Activated CD4-positive, alpha-beta T cell treated with anti-CD3 and anti-CD28 coated beads, Interleukin-2, amount 50 U/mL, for 24 hours (primary cell): ENCODE measurements around the gene FAM167B.

Experiments used
- DNase-seq, 2 donors: peaks; one replicate each; pipeline ENCODE4 v3.0.0-alpha.2; 2020; ENCODE audit warnings: low read depth in 1 of 2, low spot score in 1 of 2

Gene FAM167B

DNA sequence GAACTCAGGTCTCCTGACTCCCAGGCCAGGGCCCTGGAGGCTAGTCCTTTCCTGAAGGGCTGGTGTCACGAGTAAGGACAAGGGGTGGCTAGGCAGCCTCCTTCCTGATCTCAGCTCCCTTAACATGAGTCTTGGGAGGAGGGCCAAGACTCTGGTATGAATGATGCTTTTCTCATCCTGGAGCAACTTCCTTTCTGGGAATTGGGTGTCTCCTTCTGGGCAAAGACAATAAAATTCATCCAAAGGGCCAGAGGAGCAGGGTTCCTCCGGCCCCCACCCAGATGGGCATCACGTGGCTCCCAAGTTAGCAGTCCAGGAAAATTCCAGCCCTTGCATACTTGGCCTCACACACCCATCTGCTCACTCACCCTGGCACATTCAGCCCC lies at the start of gene FAM167B:
Gene FAM167B, plus strand, starts transcription at position 335 of the 386 bp plus-strand sequence. CDS start 200 bp downstream, outside the sequence.
- no peak for DNase-seq

DNA sequence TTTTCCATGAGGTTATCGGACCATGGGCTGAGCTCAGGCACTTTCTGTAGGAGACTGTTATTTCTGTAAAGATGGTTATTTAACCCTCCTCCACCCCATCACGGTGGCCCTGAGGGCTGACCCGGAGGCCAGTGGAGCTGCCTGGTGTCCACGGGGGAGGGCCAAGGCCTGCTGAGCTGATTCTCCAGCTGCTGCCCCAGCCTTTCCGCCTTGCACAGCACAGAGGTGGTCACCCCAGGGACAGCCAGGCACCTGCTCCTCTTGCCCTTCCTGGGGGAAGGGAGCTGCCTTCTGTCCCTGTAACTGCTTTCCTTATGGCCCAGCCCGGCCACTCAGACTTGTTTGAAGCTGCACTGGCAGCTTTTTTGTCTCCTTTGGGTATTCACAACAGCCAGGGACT lies 49.2 kb upstream of the FAM167B start:
- DNase-seq = no peak

DNA sequence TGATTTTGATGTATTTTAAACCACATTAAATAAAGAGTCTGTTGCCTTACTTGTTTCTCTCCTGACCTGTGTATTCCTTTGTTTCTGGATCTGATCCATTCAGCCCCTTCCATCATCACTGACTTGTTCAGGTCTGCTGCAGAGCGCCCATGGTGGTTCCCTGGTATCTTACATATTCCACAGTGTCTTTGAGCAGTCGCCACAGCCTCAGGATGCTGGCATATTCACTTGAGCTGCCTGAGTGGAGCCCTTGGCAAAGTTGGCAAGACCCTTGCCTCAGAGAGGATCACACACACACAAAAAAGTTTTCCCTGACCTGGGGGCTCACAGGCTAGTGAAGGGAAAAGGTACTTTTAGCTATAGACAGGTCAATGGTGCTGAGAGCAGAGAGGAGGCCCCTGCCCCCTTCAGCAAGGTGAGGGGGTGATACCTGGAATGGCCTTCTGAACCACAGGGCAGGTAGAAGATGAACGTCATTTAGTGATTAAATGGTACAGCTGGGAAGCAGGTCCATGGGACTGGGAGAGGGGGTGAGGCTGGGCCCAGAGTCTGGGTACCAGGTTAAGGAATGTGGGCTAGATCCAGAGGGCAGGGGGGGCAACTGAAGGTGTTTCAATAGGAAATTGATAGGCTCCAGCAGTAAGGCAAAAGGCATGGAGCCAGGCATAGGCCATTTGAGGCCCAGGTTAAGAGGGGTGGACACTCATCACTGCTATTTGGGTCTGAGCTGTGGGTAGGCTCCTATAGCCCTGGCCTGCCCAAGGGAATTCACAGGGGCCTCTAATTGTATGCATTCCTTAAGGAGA lies 48.6 kb upstream of the FAM167B start:
- no peak for DNase-seq

DNA sequence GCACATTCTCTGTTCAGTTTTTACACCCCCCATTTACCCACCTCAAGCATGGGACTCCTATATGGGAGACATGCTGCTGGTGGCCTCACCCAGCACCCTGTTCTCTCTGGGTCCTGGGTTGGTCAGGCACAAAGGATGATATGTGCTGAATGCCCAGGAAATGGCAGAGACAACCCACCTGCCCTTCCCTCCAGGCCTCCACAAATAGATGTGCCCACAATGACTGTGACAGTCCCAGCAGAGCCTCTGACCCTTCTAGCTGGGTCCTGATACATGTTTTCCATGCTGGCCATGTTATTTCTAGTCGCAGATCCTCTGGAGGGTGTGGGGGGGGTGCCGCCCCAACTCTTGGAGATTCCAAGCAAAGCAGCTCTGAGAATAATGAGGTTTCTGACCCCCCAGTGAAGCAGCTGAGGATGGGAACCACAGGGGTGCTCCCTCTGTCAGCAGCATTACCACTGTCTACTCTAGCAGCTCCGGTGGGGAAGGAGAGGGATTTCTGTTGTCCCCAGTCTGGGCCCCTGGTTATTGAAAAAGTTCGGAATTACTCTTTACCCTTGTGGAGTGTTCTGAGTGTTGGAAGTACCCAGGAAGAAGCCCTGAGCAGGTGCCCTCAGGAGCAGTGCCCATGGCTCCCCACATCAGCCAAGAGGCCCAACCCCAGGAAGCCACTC lies 47.8 kb upstream of the FAM167B start:
- DNase-seq = no peak

DNA sequence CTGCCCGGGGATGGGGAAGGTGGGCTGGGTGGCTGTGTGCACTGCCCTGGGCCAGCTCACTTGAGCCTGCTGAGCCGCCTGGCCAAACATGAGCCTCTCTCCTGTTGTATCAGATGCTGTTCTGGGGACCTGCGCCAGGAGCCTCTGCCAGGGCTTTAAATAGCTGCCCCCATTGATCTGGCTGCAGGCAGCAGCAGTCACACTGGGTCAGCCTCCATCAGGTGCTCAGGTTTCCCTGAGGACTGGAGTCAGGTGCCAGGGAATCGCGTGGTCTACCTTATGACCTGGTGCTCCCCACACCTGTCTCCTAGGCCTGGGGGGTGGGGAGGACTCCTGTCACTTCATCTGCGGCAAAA lies 47.3 kb upstream of the FAM167B start:
- DNase-seq = no peak

DNA sequence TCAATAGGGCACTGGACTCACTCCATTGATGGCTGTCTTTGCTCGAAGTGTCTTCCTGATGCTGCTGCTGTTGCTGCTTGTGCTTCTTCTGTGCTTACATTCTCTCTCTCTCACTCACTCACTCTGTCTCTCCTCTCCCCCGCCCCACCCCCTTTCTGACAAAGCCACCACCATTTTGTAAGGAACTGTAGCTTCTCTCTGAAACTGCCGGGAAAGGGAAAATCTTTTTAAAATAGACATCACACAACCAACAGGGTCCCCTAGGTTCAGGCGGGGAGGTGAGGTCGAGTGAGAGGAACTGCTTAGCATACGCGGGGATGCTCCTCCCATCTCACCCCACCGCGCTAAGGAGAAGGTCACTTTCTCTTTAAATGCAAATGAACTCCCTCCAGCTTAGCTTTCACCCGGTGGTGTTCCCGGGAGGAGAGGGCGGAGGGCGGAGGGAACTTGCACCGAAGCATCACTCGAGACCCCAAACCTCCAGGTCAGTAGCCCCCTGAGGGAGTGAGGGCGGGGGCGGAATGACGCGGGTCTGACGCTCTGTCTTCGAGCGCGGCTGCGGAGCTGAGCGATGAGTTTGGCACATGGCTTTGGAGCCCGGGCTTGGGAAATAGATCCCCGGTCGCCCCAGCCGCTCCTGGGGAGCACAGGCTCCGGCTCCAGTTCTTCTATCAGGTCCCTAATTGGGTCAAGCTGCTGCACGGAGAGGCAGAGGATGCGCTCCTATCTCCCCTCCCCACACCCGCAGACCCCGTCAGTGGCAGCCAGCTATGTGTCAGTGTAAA lies 46.6 kb upstream of the FAM167B start, which contains the start of gene CCDC28B:
Gene CCDC28B, plus strand, starts transcription at position 370 of the 785 bp plus-strand sequence. CDS start 1,341 bp downstream, outside the sequence.
- peak in 1 of 2 donors; percentile 34 for DNase-seq

DNA sequence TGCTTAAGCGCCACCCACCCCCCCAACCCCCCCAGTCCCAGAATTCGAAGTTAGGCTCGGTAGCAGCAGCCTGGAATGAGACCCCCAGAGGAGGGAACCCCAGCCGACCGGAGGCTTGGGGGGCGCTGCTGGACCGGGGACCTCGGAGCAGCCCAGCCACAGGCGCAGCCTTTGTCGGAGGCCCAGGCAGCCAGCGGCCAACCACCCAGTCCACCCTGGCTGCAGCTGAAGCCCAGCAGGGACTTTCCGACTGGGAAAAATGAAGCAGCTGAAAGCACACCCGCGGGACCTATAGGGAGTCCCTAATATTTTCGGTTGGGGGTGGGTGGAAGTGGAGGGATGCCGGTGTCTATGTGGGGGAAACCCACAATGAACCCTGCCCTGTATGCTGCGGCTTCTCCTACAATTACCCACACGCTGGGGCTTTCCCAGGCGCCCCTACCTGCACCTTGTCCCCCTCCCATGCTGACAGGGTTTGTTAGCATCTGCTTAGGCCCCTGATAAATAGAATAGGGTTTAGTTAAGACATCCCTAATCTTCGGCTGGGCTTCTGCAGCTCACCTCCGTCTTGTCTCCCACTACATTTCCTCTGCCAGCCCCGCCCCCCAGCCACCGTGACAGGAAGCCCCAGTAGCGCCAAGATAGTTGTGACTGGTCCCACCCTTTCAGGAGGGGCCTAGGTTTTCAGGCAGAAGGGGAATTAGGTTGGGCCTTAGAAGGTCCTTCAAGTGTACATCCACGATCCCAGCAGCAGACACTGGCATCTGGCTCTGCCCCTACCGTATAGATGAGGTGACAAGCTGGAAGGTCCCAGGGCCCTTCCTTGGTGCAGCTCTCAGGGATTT lies 45.8 kb upstream of the FAM167B start:
- peak in 1 of 2 donors; percentile 70 for DNase-seq

DNA sequence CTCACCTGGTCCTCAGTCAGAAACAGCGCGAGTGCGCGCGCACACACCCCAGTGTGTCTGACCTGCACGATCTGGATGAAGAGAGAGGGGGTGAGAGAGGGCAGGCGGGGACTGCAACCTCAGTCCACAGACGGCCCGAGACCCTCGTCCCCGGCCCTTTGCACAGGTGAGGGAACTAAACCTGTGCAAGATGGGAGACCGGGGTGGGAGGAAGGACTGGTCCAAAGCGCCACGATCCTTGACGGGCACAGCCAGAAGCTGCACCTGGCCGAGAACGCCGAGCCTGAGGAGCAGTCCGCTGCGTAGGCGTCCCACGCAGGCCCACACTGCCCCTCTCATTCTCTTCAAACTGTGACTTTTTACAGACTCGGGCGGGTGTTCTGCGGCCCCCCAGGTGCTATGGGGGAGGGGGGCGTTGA lies 42.1 kb upstream of the FAM167B start:
- no peak for DNase-seq

DNA sequence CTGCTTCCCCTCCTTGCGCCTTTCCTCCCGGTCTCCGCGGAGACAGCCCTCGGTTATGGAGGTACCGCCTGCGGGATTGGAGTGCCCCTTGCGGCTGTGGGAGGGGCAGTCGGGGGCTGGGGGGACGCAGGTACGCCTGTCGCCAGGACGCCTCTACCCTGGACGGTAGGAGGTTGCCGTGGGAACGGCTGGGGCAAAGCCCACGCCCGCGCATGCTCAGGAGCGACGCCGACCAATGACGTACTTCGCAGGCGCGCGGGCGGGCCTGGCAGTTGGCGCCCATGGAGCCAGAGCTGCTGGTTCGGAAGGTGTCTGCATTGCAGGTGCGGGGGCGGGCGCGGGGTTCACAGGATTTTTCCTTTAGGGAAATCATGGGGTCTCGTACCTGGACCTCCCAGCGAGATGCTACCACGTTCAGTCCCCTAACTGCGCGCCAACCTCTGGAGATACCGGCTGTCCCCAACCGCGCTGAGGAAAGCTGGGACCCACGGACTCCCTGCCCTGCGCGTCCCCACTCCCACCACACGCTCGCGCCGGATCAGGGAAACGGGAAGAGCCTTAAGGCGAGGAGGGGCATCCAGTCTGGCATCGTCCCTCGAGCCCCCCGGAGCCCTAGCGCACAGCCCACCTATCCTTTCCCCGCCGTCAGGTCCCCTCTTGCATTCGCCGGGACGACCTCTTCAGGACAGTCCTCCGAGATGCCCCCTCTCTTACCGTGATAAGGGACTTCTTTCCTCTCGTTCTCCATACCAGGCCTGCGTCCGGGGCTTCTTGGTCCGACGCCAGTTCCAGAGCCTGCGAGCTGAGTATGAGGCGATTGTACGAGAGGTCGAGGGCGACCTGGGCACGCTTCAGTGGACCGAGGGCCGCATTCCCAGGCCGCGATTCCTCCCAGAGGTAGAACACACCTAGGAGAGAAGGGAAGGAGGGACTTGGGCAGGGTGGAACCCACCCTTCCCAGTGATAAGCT lies 41.3 kb upstream of the FAM167B start, which contains the start of gene IQCC:
Gene IQCC, plus strand, starts transcription at position 271 of the 970 bp plus-strand sequence. Its CDS starts 11 bp downstream, at position 282.
- DNase-seq = peak; percentile 61 to 76

DNA sequence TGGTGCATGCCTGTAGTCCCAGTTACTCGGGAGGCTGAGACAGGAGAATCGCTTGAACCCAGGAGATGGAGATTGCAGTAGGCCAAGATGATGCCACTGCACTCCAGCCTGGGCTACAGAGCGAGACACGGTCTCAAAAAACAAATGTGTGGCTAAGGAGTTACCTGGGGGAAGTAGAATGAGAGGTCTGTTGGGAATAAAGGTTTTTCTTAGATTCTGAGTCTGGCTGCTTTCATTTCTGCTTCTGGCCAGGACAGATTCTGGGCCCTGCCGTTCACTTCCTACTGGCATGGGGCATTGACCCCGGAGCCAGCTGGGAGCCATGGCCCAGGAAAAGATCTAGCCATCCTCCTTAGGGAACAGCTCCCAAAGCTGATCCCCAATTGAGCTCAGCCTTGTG lies 38.6 kb upstream of the FAM167B start:
- DNase-seq = no peak

DNA sequence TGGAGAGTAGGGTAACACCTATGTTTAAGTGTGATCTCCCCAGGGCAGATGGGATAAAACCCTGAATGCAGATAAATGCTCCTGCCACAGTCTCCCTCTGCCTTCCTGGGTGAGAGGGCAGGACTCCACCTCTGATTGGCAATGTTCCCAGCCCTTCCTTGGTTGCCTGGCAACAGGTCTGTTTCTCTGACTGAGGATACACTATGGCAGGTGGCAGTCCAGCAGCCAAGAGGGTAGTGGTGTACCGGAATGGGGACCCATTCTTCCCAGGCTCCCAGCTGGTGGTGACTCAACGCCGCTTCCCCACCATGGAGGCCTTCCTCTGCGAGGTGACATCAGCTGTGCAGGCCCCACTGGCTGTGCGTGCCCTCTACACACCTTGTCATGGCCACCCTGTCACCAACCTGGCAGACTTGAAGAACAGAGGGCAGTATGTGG lies 38.1 kb upstream of the FAM167B start, which contains the start of gene DCDC2B:
Gene DCDC2B, plus strand, starts transcription at position 199 of the 438 bp plus-strand sequence. Its CDS starts 5 bp downstream, at position 204.
- DNase-seq = no peak

DNA sequence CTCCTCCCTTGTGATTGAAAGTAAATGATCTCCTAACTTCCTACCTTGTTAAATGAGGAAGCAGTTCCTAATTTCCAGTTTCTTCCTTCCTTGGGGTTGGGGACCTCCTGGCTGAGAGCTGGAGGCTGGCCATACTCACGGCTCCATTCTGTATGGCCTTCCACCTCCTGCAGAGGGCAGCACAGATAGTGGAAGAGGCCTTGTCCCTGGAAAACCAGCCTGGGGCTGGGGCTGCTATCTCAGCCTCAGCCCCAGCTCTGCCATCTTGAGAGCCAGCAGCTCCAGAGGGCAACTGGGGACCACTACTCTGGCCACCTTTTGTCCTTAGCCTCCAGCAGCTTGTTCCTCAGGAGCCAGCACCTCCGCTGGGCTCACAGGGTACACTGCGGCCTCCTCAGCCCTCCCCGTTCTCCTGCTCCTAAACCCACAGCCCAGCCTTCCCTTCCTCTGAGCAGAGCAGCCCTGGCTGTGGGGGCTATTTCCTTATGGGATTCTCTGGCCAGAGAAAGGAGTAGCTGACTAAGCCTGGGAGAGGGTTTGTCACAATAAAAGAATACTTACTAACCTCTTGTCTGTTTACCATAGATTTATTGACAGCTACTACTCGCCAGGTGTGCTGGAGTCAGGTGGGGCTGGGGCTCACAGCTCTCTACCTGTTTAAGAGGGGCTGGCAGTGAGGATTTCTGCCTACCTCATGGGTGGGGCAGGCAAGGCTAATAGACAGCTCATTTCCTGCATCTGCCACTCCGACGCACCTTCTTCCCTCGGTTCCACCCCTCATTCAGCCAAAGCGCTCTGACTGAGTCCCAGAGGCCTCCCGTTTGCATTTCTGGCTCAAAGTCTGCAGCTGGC lies 31.2 kb upstream of the FAM167B start:
- peak in 1 of 2 donors; percentile 55 for DNase-seq

DNA sequence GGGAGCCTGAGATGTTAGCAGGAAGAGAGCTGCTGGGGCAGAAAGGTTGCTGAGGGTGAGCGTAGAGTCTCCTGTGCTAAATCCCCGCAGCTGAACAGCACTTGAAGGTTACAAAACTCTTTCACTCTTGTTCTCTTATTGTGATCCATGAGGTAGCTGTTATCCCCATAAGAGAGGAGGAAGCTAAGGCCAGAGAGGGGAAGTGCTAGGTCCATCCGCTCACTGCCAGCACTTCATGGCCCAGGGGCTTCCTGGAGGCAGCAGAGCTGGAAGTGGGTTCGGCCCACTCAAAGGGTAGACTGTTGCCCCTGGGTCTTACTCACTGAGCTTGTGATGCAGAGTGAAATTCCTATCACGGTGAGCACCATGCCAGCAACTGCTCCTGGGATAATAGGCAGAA lies 30.5 kb upstream of the FAM167B start:
- no peak for DNase-seq

DNA sequence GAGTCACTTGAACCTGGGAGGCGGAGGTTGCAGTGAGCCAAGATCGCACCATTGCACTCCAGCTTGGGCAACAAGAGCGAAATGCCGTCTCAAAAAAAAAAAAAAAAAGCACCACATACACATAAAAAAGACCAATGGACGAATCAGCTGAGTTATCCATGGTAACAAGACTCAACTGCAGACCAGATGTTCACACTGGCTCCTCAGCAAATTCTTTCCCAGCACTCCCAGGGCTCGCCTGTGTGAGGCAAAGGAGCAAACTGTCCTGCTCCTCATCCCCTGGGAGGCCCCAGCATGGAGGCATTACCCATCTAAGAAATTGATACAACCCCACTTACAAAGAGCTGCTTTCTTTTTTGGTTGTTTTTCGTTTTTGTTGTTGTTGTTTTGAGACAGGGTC lies 28.0 kb upstream of the FAM167B start:
- DNase-seq = no peak

DNA sequence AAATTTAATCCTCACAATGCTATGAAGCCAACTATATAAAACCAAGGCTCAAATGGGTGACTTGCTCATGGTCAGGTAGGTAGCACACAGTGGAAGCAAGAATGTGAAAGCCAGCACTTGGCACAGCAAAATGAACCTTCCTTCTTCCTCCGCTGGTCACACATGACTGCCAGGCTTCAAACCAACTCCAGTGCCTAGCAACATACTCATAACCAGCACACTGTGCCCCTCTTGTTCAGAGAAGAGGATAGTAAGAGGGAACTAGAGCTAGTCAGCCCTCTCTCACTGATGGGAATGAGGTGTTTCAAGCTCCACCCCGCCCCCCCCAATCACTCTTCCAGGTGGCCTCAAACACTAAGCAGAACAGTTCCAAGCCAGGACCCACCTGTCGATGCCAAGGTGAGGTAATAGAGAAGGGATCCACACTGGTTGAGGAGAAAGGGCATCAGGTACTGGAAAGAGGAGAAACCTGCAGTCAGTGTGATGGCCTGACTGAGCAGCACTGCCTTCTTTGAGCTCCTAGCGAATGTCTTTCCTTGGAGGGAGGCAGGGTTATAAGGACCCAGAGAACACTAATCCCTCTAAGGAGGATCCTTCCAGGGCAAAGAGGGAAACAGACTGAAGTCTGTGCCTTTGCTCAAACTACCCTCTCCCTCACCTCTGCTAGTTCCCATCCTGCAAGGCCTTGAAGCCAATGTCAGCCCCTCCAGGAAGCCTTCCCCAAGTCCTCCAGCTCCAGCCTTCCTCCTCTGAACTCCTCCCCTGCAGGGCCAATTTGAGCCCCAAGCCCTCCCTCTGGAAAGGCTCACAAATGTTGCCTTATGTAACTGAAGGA lies 26.1 kb upstream of the FAM167B start:
- no peak for DNase-seq

DNA sequence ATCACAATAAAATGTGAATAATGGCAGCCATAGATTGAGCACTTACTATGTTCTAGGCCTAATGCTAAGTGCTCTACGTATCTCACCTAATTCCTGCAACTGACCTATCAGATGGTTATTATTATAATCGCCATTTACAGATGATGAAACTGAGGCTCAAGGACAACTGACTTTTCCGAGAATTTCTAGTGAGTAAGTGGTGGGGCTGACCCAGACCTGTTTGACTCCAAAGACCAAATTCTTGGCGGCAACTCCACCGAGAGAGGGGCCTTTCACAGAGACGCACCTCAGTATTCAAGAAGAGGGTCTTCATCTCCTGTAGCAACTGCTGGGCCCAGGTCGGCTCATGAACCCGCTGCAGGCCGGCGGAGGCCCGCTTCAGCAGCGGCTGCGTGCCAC lies 25.4 kb upstream of the FAM167B start:
- no peak for DNase-seq

DNA sequence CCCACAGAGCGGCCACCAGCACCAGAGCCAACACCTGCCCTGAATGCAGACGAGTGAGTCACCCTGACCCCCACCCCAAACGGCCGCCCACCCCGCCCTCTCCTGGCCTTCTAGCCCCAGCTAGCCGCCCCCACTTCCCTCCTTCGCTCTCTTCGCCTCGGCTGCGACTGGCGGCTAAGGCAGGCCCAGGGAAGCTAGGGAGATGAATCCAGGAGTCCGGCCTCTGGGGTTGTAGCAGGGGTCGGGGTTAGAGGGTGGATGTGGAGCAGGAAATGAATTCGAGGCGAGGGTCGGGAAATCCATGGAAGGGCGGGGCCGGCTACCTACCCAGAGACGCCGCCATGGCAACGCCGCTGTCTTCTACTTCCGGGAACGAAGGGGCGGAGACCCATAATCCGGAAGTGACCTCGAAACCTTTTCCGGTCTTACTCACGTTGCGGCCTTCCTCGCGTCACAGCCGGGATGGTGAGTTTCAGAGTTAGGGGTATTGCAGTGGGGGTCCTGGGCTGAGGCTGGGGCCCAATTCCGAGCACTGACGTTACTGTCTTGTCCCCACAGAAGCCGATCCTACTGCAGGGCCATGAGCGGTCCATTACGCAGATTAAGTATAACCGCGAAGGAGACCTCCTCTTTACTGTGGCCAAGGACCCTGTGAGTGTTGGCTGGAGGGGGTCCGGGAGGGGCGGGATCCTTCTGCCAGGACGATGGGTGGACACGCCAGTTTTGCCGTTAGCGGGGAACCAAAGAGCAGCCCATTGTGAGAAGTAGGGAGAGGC lies 24.9 kb upstream of the FAM167B start, which contains the start of the genes EIF3I and TMEM234:
Gene EIF3I, plus strand, starts transcription at position 428 of the 776 bp plus-strand sequence. Its CDS starts 35 bp downstream, at position 463.
Gene TMEM234, minus strand, starts transcription at position 374 of the 776 bp plus-strand sequence. Its CDS starts 31 bp downstream, at position 343.
- DNase-seq = peak; percentile 84 to 91
